ENCODE data around the gene ADAMTS12.

The ADAMTS12 gene

DNA sequence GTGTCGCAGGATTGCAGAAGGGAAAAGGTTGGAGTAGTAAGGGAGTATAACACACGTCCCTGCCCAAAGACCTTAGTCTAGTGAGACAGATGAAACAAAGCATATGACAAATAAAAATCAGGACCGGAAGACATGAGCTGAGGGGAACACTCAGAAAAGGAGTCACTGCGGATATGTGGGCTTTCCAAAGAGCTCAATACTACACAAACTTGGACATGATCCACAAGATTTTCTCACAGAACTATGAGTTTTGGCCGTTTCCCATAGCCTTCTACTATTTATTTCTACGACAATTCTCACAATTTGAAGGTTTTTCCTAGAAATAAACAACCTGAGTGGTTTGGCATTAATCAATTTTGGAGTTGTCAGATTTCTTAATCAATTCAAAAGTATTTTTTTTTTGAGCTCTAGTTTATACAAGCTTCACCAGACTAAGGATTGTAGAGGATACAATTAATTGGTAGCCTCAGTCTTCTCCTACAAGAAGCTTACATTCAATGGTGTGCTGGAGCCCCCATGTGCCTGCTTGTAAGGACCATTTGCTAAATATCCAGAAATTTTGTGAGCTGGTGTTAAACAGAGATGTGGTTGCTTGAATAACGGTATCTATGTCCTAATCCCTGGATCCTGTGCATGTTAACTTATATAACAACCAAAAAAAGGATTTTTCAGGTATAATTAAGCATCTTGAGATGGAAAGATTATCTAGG, 91.4 kb downstream of the ADAMTS12 start:
- DNase-seq (ENCODE audit: low read depth): no peak

GRCh38 chr5:33795496-33795895, 96.3 kb downstream of the ADAMTS12 start:
- no peak for DNase-seq (ENCODE audit: low read depth)

- no peak for DNase-seq (ENCODE audit: low read depth)
Observed at GRCh38 chr5:33794550-33795181, 97.1 kb downstream of the ADAMTS12 start.

- DNase-seq (ENCODE audit: low read depth): no peak
Observed at GRCh38 chr5:33793836-33794549, 97.8 kb downstream of the ADAMTS12 start.

GRCh38 chr5:33793276-33793675, 98.5 kb downstream of the ADAMTS12 start:
- no peak for DNase-seq (ENCODE audit: low read depth)

DNA sequence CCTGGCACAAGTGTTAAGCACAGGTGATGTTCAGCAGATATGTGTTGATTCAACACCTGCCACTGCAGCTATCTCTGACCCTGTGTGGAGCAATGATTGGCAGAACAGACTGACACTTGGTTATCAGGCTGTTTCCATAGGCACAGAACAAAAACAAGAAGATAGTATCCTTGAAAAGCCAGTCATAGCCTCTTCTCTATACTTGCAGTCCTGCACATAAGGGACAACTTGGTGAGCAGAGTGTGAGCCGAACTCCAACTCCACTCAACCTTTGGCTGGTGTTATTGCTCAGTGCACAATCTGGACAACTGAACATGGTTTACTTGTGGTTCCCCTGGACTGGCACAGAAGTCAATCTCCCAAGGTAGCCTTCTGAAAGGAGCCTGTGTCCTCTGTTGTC, 99.2 kb downstream of the ADAMTS12 start:
- no peak for DNase-seq (ENCODE audit: low read depth)

DNA sequence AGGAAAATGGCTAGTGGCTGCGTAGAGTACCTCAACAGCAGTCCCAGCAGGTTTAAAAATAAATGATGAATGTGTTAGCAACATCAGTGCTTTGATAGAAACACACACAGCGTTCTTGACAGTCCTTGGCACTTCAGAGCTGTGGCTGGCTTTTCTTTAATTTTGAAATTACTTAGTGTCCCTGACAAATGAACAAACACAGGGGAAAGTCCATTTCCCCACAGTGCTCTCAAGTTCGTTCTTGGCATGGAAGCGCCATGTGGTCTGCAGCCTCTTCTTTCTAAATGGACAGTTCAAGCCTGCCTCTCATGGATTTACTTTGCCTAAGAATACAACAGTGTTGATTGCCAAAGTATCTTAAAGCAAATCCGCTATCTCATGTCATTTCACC, 102.2 kb downstream of the ADAMTS12 start:
- no peak for DNase-seq (ENCODE audit: low read depth)

DNA sequence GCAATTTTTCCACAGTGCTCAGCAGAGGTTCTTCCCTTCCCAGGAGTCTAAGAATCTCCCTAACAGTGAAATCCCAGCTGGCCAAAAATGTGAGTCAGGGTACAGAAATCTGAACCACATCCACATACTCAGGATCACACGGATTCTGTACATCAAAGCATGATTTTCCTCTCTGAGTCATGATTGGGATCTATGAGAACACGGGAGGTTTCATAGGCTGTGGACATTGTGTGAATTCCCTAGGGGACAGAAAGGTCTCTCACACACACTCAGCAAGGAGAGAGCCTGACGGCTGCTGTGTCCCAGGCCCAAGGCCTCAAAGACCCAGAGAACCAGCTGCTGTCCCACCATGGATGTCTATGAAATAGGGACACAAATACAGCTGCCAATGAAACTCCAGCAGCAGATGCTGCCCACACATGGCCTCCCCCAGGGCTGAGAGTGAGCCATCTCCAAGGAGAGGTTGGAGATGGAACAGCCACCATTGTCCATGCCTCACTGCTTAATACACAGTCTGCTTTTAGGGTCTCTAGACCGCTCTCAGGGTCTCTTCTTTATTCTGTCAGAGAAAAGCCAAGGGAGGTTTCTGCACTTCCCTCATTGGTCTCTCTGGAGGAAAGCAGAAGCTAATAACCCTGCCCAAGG, 102.7 kb downstream of the ADAMTS12 start:
- no peak for DNase-seq (ENCODE audit: low read depth)

GRCh38 chr5:33785571-33785970, 106.2 kb downstream of the ADAMTS12 start:
- DNase-seq (ENCODE audit: low read depth): no peak

DNA sequence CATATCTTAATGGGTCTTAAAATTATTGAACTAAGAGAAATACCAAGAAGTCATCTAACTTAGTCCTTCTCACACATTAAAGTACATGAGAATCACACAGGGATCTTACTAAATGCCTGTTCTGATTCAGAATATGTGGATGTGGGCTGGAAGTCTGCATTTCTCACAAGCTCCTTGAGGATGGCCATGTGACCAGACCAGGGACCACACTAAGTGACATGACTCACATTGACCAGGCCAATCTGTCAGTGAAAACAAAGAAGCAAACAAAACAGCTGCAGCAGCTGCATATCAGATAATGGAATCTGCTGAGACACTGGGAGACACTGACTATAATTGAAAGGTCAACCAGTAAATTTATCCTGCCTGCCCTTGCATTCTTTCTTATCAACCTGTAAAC, 110.5 kb downstream of the ADAMTS12 start:
- DNase-seq (ENCODE audit: low read depth): no peak

DNA sequence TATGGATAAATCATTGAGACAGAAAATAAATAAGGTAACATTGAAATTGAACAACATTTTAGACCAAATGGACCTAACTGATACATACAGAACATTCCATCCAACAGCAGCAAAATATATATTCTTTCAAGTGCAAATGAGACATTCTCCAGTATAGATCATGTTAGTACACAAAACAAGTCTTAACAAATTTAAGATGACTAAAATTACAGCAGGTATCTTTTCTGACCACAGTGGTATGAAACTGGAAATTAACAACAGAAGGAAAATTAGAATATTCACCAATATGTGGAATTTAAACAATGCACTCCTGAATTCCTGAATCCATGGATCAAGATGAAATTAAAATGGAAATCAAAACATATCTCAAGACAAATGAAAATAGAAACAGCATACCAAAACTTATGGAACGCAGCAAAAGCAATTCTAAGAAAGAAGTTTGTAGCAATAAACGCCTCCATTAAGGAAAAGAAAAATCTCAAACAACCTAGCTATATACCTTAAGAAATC, 115.6 kb downstream of the ADAMTS12 start:
- no peak for DNase-seq (ENCODE audit: low read depth)

DNA sequence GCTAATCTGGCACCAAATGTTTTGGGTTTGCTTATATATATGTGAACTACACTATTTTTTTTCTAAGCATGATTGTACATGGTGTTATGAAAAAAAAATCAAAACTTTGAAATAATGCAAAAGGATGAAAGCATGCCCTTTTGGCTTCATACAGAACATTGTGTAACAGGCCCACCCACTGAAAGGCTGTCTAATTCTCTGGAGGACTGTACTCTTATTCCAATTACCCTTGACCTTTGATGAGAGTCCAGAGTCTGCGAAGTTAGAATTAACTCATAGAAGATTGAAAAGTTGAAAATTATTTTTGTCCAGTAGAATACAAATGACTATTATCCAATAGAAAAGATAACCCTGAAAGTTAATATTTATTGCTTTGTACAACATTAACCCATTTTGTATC, 117.4 kb downstream of the ADAMTS12 start:
- DNase-seq (ENCODE audit: low read depth): no peak

GRCh38 chr5:33772380-33772897, 119.4 kb downstream of the ADAMTS12 start:
- no peak for DNase-seq (ENCODE audit: low read depth)

- no peak for DNase-seq (ENCODE audit: low read depth)
Observed at GRCh38 chr5:33769968-33770367, 121.8 kb downstream of the ADAMTS12 start.

DNA sequence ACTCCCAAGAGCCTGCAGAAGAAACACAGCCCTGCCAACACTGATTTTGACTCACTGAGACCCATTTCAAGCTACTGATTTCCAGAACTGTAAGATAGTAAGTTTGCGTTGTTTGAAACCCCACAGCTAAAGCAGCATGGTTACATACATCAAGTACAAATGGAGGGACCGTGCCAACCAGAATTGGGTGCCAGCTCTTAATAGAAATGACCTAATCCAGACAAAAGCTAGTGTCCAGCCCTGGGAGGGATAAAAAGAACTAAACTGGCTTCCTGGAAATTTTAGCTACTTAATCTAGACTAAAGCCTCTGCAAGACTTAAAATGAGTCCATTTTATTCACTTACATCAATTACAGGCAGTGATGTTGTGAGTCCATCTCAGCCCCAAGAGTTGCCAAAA, 122.6 kb downstream of the ADAMTS12 start:
- no peak for DNase-seq (ENCODE audit: low read depth)

DNA sequence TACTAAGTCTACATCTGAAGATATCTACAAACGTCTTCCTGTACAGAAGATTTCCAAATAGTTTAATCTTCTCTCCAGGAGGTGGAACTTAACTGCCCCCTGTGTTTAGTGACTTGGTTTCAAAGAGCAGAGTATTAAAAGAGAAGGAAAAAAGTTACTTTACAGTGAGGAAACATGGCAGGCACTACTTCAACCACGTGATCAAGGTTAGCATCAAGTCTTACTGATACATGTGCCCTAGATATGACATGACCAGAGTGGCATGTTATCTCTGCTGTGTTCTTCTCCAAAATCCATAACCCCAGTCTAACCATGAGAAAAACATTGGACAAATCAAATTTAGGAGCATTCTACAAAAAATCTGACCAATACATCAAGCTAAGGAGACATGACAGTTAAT, 125.8 kb downstream of the ADAMTS12 start:
- DNase-seq (ENCODE audit: low read depth): no peak

- DNase-seq (ENCODE audit: low read depth): no peak
Observed at GRCh38 chr5:33764786-33765185, 127.0 kb downstream of the ADAMTS12 start.

DNA sequence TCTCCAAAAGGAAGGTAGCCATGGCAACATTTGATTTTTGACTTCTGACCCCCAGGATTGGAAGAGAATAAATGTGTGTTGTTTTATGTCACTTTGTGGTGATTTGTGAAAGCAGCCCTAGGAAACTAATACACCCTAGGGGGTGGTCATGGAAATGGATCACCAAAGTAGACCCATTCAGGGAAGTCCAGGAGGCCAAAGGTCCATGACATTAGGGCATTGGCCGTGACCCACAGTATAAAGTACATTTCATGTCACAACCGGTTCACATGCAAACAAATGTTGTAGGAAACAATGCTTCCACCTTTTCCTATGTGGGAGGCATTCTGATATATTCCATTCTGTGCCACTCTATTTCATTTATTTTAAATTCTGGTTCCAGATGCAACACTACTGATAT, 128.4 kb downstream of the ADAMTS12 start:
- no peak for DNase-seq (ENCODE audit: low read depth)

GRCh38 chr5:33762859-33763258, 128.9 kb downstream of the ADAMTS12 start:
- no peak for DNase-seq (ENCODE audit: low read depth)

DNA sequence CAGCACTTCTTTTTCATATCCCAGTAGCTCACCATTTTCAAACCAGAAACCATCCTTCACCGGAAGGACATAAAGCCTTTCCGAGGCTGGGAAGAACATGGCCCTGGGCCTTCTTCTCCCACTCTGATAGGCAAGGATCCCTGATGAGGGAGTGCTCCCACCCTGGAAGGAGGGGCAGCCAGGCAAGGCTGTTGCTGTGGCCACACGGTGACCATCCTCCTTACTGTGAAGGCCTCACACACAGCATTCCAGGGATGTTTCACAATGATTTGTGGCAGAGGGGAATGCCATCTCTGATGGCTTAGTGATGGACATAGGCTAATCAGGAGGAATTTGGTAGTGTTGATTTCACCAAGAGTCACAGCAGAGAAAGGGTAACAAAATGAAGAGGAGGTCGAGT, 130.7 kb downstream of the ADAMTS12 start:
- DNase-seq (ENCODE audit: low read depth): no peak

DNA sequence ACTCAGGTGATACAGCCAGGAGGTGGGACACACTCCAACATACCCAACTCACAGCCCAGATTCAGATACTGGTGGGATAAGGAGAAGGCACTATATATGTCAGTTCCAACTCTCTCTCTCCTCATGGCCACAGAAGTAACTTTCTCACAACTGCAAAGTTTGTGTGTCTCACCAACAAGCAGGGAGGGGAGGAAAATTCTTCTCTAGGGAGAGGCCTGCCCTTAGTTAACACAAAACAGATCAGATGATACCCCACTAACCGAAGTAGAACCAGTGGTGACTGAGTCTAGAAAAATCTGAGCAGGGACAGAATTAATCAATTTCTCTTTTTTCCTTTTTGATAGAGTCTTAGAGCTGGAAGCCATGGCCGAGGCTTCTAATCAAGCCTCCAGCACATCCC, 133.1 kb downstream of the ADAMTS12 start:
- DNase-seq (ENCODE audit: low read depth): no peak

GRCh38 chr5:33756491-33756890, 135.3 kb downstream of the ADAMTS12 start:
- DNase-seq (ENCODE audit: low read depth): no peak

Measured in T-helper 22 cell (primary cell).